8988T (cell line): ENCODE measurements around the gene PDE3A.
"Not testable (repeated sequence)": the region's sequence is repeated elsewhere in the genome, so short reads cannot be mapped to it uniquely, and the experiment has no call there.

Experiments
- DNase-seq: peaks from one replicate; pipeline ENCODE4 v3.0.0; 2011

PDE3A gene

GRCh38 chr12:20368114-20368650 lies at the start of gene PDE3A:
TSS of gene PDE3A (plus strand) at chr12:20368537. CDS start at chr12:20369285, 748 bp downstream.
- DNase-seq = no peak

DNA sequence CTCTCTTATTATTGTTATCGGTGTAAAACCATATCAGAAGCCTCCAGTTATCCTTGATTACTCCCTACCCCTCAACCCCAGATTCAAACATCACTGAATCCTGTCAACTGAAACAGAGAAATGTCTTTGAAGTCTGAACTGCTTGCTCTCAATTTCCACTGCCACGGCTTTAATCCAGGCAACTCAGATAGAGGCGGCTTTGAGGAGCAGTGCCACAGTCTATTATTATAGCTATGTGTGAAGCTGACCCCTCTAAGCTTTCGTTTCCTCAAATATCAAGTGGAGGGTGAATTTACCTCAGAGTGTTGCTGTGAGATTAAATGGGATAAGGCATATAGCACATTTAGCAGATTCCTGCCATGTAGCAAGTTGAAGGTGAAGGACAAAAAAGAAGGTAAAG lies 49.0 kb upstream of the PDE3A start:
- DNase-seq = no peak

DNA sequence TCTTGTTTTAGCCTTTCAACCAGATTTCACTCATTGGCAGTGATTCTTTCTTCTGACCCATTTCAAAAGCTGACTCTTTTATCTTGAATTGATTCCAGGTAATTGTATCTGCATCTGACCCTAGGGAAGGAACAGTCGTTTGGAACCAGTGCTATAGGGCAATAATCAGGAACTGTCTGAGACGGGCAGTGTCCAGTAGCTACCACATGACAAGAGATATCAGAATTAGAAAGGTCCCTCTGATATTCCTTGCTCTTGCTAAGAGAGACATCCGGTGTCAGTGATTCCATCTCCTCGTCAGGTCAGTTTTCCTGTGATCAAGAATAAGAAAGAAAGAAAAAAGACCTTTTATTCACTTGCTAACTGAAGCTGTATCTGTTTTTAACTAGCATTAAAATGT lies 47.8 kb upstream of the PDE3A start:
- no peak for DNase-seq

GRCh38 chr12:20330826-20331505 lies 37.4 kb upstream of the PDE3A start:
- not testable (repeated sequence) for DNase-seq

GRCh38 chr12:20339060-20339459 lies 29.3 kb upstream of the PDE3A start:
- DNase-seq = no peak

GRCh38 chr12:20342111-20342510 lies 26.2 kb upstream of the PDE3A start:
- no peak for DNase-seq

DNA sequence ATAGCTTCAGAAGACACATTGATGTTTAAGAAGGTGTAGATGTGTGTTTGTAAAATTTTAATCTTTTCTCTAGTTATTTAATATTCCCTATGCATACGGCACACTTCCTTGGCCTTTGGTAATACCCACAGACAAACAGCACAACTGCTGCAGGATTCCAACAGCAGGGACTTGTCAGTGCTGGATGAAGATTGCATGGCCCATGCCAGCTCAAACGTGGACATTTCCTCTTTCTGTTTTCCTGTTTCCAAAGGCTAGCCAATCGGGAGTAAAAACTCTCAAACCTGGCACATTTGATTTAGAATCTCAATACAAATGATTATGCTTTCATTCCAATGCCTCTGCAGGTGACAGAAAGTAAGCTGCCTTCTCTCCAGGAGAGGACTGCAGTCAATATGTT lies 22.5 kb upstream of the PDE3A start:
- DNase-seq = no peak

GRCh38 chr12:20350026-20350425 lies 18.3 kb upstream of the PDE3A start:
- no peak for DNase-seq

GRCh38 chr12:20350495-20350894 lies 17.8 kb upstream of the PDE3A start:
- DNase-seq = no peak

DNA sequence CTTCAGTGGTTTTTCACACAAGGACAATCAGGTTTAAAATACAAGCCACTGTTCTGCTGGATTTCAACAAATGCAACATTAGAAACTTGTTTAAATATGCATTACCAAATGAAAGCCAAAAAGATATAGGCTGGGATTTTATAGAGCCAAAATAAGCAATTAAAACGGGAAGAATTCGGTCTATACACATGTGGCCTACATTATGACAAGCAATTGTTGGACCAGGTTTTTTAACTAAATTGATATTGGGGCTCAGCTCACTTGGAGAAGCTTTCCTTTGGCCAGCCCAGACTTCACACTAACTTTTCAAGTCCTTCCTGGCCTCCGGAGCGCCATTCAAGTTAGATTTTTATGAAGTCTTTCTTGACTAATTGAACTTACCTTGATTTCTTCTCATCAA lies 16.9 kb upstream of the PDE3A start:
- DNase-seq = no peak

DNA sequence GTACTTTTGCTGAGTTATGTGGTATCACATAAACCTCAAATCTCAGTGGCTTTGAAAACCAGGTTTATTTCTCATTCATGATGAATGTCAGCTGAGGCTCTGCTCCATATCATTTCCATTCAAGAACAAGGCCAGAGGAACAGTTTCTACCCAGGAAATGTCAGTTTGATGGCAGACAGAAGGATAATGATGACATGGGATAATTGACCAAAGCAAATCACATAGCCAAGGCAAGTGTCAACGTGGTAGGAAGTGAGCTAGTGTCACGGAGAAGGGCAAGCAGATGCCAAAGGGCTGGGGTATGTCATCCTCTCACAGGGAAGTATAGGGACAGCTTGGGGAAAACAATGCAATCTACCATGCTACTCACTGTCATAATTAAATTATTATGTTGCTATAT lies 12.3 kb upstream of the PDE3A start:
- DNase-seq = no peak

DNA sequence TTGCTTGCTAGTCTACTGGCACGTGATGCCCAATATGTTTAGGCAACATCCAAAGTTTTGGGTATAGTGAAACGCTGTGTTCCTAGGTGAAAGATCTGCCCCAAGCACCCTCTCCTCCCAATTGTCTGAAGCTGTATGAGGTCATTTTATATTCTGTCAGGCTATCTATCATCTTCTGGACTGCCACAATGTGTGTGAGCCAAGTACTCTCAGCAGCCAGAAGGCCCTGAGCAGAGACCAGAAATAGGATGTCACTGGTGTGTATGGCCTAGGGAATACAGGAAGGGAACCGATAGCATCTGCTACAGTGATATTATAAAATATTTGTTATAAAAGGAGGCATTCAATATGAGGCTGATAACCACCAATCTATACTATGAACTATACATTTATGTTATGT lies 7.9 kb upstream of the PDE3A start:
- no peak for DNase-seq

DNA sequence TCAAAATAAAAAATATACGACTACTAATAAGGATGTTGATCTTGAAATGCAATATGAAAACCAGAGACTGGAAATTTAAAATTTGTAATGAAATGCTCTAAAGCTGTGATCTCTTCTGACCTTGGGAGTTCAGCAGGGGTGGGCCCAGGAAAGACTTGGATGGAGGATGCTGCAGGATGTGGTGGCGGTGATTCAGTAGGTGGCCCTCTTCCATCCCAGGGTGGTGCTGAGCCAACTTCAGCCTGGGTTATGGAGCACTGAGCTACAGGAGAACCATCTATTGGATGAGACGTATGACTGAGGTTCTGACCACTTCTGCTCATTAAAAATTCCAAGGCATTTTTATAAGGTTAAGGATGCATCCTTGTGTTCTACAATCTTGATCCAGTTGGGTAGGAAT lies 6.9 kb upstream of the PDE3A start:
- no peak for DNase-seq

DNA sequence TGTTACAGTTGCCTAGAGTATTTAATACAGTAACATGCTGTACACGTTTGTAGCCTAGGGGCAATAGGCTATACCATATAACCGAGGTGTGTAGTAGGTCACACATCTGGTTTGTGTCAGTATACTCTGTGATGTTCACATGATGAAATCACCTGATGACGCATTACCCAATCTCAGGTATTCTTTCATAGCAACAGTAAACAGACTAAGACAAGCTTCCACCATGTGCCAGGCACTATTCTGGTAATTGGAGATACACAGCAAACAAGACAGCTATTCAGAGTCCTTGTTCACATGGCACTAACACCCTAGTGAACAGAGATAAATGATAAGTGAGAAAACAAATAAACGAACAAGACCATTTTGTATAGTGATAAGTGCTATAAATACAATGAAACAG lies 3.8 kb upstream of the PDE3A start:
- no peak for DNase-seq

GRCh38 chr12:20366776-20367409 lies 1.4 kb upstream of the PDE3A start:
- DNase-seq = no peak

- no peak for DNase-seq
These were observed 689 bp upstream of the PDE3A start for GRCh38 chr12:20367583-20368113.

DNA sequence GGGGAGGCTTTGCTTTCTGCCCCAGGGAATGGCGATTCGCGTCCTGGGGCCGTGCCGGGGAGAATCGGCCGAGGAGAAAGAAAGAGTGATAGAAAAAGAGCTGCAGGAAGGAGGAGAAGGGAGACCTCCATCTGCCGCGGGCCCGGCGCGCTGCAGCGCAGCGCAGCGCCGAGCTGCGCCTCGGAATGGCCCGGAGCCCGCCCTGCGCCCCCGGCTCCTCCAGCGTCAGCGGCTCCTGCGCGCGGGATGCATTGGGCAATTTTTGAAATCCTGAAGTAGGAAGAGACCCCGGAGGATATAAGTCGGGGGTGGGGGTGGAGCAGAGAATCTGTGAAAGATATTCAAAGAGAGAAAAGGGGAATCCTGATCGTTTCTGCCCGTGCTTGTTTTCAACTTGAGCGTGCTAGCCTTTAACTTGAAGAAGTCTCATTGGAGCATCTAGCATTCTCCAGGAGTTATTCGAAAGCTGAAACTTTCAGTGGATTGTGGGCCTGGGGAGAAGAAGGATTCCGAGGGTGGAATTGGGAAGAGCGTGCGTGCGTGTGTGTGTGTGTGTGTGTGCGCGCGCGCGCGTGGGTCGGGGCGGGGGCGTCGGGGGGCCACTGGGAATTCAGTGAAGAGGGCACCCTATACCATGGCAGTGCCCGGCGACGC lies 441 bp downstream of the PDE3A start:
- no peak for DNase-seq

GRCh38 chr12:20369305-20370013 lies 1.1 kb downstream of the PDE3A start:
- DNase-seq = no peak

DNA sequence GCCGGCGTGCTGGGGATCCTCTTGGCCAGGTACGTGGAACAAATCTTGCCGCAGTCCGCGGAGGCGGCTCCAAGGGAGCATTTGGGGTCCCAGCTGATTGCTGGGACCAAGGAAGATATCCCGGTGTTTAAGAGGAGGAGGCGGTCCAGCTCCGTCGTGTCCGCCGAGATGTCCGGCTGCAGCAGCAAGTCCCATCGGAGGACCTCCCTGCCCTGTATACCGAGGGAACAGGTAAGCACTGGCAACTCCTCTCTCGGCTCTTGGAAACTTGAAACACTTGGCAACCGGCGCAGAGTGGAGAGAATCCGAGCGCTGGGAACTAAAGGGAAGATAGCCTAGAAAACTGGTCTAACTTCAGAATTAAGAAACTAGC lies 1.7 kb downstream of the PDE3A start:
- DNase-seq = no peak

DNA sequence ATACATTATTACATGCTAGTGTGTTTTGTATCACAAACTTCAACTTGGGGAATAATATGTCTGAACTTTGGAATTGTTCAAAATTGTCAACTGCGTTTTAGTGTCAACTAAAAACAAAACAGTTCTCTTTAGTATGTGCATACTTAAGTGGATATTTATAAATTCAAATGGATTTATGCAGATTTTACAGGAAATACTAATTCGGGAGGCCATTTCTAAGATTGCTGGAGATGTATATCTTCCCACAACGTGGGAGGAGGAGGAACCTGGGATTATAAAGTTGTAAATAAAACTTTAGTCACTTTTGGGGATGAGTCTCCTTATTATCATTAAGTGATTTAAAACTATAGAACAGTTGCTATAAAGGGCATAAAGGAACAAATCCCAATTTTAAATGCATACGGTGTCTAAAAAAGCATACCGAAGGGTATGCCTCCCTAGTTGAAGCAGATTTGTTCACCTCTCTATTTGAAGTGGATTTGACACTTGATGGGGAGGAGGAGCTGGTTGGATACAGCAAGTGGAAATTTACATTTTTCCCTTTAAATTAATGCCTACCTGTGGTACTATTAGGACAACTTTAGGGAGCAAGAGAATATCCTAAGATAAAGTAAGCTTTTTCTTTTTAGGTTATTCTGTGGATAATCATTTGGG lies 2.7 kb downstream of the PDE3A start:
- DNase-seq = no peak

GRCh38 chr12:20372326-20373096 lies 4.2 kb downstream of the PDE3A start:
- DNase-seq = no peak

DNA sequence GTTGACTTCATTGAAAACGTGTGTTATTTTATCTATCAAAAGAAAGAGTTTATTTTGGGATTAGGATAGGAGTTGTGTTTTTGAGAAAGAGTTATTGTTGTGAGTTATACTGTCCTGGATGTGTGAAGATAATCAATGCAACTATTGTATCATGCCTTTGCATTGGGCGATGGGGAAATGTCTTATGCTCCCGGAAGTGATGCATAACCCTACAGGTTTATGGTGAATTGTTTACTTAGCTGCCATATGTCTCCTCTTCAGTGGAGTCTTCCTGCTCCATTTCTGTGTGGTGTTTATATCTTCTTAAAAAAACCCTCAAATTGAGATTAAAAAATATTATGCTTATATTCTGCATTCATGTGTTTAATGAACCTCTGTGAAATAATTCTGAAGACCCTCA lies 6.5 kb downstream of the PDE3A start:
- no peak for DNase-seq
